GM19351 (cell line): ENCODE data around the gene PTPN9.
"Not testable (repeated sequence)": the region's sequence is repeated elsewhere in the genome, so short reads cannot be mapped to it uniquely, and the experiment has no call there.

Experiments
- ATAC-seq: cut with Tn5 transposase; IDR thresholded peaks from one replicate; pipeline ENCODE4 v1.9.1; 2021; ENCODE audit warnings: mild to moderate bottlenecking, moderate library complexity; ENCODE audit not compliant: unreplicated experiment

The PTPN9 gene

DNA sequence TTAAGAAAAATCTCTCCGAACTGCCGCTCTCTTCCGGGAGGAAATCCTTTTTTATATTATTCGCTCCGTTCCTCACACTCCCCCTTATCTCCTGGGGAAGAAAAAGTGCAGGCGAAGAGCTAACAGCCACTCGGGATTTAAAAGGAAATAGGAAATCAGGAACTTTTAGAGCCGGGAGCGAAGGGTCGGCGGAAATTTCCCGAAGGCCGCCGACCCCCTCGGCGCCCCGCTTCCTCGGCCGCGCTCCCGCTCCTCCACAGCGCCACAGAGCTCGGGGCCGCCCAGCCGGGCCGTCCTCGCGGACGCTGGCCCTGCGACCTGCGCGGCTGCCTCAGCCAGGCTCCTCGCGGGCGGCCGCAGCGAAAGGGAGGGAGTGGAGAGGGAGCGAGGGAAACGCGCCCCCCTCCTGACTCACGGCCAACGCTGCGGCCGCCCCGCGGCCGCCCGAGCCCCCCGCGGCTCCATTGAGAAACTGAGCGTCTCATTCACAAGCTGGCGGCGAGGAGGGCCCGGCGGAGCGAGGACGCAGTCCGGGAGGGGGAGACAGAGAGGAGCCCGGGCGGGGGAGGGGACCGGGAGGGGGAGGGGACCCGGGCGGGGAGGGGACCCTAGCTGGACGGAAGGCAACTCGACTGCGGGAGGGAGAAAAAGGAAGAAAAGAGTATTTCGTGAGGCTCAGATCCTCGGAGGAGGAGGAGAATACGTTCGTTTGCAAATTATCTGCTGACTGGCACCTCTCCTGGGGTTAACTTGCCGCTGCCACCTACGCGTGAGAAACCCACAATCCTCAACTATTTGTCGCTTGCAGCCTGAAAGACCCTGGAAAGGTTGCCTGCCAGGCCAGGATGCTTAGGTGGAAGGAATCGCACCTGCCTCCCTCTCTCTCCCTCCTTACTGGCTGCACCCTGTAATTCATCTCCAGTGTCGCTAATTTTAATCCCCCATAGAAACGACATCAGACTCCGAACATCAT lies at the start of gene PTPN9:
Gene PTPN9 (minus strand): TSS at position 368 of the 973 bp plus-strand sequence. CDS start 539 bp downstream, outside the sequence.
- peak; percentile 55 for ATAC-seq

DNA sequence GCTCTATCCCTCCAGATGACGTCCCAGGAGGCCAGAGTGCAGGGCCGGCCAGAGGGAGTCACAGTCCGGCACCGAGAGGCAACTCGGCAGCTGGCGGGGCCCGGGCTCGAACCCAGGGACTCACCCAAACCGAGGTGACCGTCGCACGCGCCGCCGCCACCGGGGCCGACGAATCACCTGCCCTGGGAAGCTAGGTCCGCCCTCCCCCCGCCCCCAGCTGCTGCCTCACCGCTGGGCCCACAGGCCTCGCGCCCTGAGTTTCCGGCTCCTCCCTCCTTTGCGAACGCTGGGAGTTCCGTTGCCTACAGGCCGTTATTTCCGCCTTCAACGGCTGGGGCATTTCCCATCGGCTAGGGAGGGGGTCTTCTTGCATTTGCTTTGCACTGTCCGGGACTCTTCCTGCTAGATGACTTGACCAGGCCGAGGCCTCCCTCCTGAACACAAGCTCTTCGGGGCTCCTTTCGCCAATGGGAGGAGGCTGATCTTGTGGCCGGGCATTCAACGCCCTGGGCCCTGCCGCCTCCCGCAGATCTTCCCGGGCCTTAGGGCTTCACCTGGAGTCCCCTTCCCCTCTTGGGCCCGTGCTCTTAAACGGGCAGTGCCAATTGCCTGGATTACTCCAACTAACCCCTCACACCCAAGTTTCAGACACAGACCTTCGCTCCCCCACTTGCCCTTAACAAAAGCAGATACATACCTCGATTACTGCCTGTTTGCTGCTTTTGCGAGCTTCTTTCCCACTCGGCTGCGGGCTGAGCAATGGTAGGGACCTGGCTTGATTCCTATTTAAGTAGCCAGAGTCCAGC lies 46.6 kb upstream of the PTPN9 start, which contains the start of gene SNUPN:
Gene SNUPN (minus strand): TSS at position 184 of the 806 bp plus-strand sequence. CDS start 4,674 bp downstream, outside the sequence.
- peak; percentile 76 for ATAC-seq

DNA sequence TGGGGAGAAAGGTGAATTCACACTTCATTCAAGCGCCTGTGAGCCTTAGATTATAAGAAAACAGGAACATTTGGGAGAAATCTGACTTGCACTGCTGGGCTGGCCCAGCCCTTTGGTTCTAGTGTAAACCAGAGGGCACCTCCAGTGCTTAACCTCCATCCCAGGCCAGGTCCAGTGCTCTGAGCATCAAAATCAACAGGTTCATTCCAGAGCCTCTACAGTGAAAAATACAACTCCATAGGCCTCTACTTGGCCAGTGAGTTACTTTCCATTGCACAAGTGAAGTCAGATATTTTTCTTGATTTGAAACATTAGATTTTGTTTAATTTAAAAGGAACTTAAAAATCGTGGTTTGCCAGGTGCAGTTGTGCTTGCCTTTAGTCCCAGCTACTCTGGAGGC lies 43.4 kb upstream of the PTPN9 start:
- ATAC-seq: no peak

DNA sequence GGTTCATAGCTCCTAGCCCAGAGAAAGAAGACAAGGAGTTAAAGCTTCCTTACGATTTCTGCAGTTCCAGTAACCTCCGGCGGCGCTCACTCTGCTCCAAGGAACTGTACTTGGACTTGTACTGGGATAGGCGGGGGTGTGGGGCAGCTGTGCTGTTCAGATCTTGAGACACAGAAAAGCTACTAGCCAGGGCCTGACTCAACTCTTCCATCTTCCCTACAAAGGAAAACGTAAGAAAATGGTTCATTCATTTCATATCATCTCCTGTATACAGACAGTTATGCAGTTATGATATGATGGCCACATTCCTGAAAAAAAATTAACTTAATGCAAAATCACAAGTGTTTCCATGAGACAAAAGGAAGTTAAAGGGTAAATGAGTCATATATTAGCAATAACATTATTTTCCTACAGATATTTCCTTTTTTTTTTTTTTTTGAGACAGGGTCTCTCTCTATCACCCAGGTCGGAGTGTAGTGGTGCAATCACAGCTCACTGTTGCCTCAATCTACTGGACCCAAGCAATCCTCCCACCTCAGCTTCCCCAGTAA lies 41.8 kb upstream of the PTPN9 start:
- no peak for ATAC-seq

DNA sequence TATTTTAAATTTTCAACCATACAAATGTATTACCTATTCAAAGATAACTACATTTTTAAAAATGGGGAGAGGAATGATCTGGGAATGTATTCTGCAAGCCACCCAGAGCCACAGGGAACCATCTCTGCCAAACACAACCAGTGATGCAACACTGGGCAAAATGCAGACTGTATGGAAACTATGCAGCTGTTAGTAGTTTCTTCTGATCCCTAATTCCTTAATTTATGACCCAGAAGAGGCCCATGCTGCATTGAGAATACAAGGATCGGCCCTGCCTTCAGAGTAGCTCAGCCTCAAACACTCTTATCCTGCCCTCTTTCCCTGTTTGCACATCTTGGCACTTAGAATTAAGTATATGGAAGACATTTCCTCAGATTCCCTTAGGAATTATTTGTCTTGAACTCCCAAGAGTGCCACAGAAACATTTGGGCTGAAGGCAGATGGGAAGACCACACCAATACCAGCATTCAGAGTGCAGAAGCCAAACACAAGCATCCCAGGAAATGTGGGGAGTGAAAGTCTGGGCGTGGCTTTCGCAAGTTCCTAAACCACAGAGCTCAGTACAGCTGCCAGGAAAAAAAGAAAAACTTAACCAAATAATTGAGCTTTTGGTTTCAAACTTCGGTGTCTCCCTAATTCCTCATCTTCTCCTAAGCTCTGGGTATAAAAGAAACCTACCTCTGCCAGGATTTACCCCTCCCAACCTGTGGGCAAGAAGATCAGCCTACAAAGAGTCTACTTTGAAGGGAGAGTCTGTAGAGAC lies 41.1 kb upstream of the PTPN9 start:
- ATAC-seq: no peak

DNA sequence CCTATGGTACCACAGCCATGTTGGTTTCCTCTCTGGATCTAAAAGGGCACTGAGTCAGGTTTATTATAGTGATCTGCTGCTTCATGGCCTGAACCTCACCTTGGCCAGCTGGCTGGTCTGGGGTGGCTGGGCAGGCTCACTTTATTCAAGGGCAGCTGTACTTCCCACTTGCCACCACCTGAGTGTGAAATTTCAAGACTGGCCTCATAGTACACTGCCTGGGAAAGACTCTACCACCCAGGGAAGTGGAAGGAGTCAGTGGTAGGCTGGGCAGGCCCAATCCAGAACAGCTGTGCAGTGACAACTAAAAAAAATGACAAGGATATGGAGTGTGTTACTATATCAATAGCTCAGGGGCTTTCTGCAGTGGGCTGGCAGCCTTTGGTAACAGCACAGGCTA lies 37.7 kb upstream of the PTPN9 start:
- ATAC-seq: no peak

DNA sequence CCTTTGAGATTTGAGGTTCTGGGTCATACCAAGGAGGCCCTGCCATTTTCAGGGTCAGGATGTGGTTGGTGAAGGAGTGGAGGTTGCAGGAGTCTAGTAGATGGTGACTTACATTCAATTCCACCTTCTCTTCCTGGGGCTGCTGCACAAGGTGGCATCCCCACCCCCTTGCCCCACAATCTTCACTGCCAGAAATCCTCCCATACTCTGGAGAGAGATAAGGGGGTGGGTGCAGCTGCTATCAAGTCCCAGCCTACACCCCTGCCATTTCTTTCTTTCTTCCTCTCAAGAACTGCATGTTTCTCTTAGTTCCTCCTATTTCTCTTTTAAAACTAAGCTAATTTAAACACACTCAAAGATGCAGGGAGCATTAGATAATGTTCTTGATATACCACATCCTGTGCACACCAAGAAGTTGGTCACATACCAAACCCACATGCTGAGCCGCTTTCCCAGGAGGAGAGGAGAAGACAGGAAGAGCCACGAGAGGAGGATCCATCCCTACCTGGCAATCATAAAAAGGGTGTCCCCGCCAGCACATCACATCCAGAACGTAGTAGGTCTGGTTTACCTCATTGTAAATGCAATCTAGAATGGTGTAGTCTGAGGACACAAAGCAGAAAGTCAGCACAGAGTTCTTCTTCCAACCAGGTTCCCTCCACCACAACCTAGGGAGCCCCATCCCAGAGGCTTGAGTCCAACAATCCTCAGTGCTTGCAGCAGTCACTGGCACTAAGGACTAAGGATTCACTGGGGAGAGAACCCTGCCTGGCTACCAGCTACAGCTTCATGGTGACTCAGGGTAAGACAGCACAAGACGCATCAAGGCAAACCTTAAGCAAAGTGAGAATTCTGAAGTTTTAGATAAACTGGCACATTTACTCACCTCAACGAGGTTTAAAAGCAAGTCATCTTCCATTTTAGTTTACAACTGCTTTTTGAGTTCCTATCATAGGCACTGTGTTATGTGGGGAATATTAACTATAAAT lies 27.9 kb upstream of the PTPN9 start:
- ATAC-seq: no peak

DNA sequence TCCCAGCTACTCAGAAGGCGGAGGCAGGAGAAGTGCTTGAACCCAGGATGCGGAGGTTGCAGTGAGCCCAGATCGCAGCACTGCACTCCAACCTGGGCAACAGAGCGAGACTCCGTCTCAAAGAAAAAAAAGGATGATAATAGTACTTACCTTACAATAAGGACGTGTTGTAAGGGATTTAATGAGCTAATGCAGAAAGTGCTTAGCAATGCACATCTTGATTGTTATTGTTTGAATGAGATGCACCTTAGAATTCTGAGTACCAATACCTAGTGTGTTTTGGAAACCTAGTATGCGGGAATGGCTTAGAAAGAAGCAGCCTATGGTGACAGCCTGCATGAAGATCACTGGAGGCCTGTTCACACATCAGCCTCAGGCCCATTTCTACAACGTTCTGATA lies 26.9 kb upstream of the PTPN9 start:
- no peak for ATAC-seq

DNA sequence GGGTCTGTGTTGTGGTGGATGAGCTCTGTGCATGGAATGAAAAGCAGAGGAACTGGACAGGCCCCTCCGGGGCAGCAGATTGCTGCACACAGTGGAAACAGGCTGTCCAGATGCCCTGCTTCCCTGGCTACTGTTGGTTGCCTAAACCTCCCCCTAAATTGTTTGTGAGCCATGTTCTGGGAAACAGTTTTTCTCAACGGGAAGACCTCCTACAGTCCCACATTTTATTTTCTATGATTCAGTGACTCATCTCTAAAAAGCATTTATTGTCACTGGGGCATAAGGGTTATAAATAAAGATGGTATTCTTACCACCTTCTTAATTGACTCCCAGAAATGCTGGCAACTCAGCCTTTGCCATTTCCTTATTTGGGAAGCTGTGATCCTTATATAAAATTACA lies 20.3 kb upstream of the PTPN9 start:
- no peak for ATAC-seq

DNA sequence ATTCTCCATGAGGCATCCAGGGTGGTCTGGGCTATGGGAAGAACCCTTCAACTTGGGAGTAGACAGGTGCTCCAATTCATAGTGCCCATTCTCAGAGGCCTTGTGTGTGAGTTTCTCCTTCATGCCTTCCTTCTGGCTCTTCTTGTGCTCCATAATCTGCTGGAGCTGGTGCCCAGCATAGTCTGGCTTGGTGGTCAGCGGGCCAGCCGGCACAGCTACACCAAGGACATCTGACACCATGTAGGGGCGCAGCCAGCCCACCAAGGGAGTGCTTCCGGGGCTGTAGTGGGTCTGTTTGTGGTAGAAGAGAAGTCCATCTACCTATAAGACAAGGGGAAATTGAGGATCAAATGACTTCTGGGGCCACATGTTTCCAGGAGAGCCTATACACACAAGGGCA lies 19.2 kb upstream of the PTPN9 start:
- no peak for ATAC-seq

DNA sequence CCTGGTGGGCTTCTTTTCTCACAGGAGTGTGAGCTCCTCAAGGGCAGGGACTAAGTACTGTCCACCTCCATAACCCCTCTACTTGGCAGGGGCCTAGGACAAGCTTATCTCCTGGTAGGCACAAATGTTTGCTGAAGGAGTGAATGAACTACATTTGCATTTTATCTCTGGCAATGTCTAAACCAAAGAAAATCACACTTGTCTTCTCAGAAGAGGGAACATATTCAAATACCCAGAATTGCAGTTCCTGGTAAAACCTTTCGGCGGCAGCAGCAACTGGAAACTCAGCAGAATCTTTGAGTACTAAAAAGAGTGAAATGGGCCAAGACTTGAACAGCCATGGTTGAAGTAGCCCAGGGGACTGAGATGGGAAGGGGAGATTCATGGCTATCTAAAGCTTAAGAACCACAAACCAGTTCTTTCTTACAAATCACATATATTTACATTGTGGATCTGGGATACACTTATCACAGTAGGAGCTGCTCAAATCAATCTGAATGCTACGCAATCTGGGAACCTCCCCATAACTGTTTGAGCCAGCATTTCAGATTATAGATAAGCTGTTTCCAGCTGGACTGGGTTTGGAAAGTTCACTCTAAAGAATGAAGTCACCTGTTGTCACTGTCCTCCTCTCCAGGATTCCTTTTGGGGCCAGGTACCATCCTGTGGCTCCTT lies 18.7 kb upstream of the PTPN9 start:
- ATAC-seq: no peak

DNA sequence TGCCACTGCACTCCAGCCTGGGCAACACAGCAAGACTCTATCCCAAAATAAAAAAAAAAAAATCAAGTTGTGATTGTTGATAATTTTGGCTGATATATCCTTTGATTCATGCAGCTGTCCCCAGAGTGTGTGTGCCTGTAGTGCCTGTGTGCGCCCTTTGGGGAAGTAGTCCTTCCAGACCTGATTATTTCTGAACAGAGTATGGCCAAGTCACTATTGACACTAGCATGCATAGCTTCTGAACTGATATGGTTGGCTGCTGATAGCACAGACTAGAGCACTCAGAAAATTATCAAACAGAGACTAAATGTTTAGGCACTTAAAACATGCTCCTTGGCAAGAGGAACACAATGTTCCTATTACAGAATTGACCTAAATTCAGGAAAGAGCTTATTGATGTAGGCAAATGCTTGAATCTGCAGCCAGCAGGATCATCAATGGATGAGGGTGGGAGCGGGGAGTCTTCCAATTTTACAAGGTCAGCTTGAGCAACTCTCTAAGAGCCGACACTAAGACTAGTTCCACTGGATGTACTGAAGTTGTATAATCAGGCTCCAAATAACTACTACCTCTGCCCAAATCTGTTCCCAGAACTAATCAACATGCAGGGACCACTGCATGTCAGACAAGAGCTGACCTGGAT lies 17.7 kb upstream of the PTPN9 start:
- ATAC-seq: no peak

DNA sequence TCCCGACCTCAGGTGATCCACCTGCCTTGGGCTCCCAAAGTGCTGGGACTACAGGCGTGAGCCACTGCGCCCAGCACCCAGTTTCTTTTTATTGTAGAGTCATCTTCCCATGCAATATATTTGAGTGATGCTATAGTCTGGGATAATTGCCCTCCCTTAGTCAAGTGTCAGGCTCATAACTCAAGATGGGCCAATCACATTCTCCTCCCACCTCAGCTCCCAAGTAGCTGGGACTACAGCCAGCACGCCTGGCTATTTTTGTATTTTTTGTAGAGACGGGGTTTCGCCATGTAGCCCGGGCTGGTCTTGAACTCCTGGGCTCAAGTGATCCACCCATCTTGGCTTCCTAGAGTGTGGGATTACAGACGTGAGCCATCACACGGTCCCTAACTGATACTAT lies 15.2 kb upstream of the PTPN9 start:
- ATAC-seq: no peak

DNA sequence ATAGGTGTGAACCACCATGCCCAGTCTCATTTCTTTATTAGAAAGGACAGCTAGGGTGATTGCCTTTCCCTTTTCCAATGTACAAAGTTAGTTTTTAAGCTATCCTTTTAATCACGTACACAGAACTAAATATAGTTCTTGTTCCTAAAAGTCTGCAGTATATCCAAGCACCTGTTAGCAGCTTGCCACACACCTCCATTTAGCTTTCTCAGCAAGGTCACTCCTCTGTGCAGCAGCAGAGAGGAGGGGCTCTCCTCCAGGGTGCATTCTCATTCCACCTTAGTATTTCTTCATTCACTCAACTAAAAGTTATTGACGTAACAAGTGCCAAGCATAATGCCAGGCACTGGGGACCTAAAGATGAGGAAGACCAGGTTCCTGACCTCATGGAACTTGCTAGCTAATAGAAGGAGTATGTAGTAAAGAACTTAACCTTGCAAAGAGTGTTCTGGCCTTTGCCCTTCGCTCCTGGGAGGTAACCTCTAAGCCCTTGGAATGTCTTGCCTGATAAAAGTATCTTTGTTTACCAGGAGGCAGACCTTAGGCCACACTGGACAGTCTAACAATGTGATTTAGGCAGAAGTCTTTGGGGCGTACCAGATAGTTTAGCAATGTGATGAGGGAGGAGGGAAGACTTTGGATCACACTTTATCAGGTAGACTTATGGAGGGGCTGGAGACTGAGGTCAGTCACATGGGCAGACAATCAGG lies 12.7 kb upstream of the PTPN9 start:
- ATAC-seq: no peak

DNA sequence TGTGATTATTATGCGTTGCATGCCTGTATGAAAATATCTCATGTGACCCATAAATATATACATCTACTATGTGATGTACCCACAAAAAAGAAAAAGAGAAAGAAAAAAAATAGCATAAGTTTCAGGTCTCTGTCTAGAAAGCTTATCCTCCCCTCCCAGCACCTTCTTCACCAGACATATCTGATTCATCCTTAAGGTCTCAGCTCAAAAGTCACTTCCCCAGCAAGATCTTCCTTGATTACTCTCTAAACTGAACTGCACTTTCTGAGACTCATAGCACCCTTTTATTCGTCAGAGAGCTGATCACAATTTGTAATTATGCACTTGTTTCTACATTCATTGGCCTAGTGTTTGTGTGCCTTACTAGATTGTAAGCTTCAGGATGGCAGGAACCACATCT lies 11.1 kb upstream of the PTPN9 start:
- no peak for ATAC-seq

DNA sequence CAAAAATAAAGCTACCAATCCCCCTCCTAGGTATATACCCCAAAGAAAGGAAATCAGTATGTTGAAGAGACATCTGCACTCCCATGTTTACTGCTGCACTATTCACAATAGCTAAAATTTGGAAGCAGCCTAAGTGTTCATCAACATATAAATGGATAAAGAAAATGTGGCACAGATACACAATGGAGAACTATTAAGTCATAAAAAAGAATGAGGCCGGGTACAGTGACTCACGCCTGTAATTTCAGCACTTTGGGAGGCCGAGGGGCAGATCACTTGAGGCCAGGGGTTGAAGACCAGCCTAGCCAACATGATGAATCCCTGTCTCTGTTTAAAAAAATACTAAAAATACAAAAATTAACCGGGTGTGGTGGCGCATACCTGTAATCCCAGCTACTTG lies 10.0 kb upstream of the PTPN9 start:
- no peak for ATAC-seq

DNA sequence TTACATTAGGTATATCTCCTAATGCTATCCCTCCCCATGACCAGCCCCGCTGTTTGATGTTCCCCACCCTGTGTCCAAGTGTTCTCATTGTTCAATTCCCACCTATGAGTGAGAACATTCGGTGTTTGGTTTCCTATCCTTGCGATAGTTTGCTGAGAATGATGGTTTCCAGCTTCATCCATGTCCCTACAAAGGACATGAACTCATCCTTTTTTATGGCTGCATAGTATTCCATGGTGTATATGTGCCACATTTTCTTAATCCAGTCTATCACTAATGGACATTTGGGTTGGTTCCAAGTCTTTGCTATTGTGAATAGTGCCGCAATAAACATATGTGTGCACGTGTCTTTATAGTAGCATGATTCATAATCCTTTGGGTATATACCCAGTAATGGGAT lies 7.3 kb upstream of the PTPN9 start:
- not testable (repeated sequence) for ATAC-seq

DNA sequence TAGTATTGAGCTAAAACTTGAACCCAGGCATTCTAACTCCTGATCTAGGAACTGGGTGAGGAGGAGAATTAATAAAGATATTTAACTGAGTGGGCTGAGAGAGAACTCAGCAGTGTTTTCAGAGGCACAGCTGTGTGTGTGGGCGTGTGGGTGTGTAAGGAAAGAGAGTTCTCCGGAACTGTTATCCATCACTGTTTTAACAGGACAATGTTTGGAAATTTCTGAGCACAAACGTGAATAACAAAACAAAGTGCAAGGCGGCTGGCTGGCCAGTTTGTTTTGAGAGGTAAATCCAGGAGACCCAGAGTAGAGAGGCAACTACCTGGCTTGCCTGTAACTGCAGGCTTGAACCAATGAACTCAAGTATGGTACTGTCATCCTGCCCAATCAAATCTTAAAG lies 5.0 kb upstream of the PTPN9 start:
- ATAC-seq: no peak
